HEK293 (cell line): ENCODE data around the gene TEPSIN.

Experiments
- AEBP2 ChIP-seq: fragments of 450-650 bp; formaldehyde crosslinking; IDR thresholded peaks from 2 replicates; pipeline ENCODE4 v1.5.1; 2016; ENCODE audit warnings: missing biosample characterization, missing genetic modification characterization, borderline replicate concordance
- ELK4 ChIP-seq: IDR thresholded peaks from 2 replicates; pipeline ENCODE4 v1.6.1; 2011; ENCODE audit warnings: mild to moderate bottlenecking, low read depth, low read length, borderline replicate concordance
- GLIS2 ChIP-seq: fragments of 450-650 bp; formaldehyde crosslinking; IDR thresholded peaks from 2 replicates; pipeline ENCODE4 v1.5.1; 2016; ENCODE audit warnings: missing biosample characterization, missing genetic modification characterization
- KLF1 ChIP-seq: fragments of 450-650 bp; formaldehyde crosslinking; IDR thresholded peaks from 2 replicates; pipeline ENCODE4 v1.5.1; 2016; ENCODE audit warnings: missing biosample characterization, missing genetic modification characterization
- KLF16 ChIP-seq: fragments of 450-650 bp; formaldehyde crosslinking; IDR thresholded peaks from 2 replicates; pipeline ENCODE4 v1.5.1; 2017; ENCODE audit warnings: missing biosample characterization, missing genetic modification characterization
- MEIS1 ChIP-seq: sonication (generic); formaldehyde crosslinking; IDR thresholded peaks from 2 replicates; pipeline ENCODE4 v1.8.1; 2022; ENCODE audit warnings: missing genetic modification reagents, mild to moderate bottlenecking, borderline replicate concordance
- MYNN ChIP-seq: fragments of 450-650 bp; formaldehyde crosslinking; IDR thresholded peaks from 2 replicates; pipeline ENCODE4 v1.5.1; 2016; ENCODE audit warnings: missing biosample characterization, missing genetic modification characterization, borderline replicate concordance
- OSR2 ChIP-seq: fragments of 450-650 bp; formaldehyde crosslinking; IDR thresholded peaks from 2 replicates; pipeline ENCODE4 v1.5.1; 2016; ENCODE audit warnings: missing biosample characterization, missing genetic modification characterization
- PATZ1 ChIP-seq: fragments of 450-650 bp; formaldehyde crosslinking; IDR thresholded peaks from 2 replicates; pipeline ENCODE4 v1.5.1; 2016; ENCODE audit warnings: missing biosample characterization, missing genetic modification characterization
- YY2 ChIP-seq: fragments of 450-650 bp; formaldehyde crosslinking; IDR thresholded peaks from 2 replicates; pipeline ENCODE4 v1.5.1; 2016; ENCODE audit warnings: missing biosample characterization, missing genetic modification characterization
- ZBTB21 ChIP-seq: fragments of 450-650 bp; formaldehyde crosslinking; IDR thresholded peaks from 2 replicates; pipeline ENCODE4 v1.5.1; 2017; ENCODE audit warnings: missing biosample characterization, missing genetic modification characterization
- ZBTB7A ChIP-seq: fragments of 450-650 bp; formaldehyde crosslinking; IDR thresholded peaks from 2 replicates; pipeline ENCODE4 v1.5.1; 2016; ENCODE audit warnings: low read depth, missing biosample characterization, missing genetic modification characterization
- ZEB2 ChIP-seq: fragments of 450-650 bp; formaldehyde crosslinking; IDR thresholded peaks from 2 replicates; pipeline ENCODE4 v1.5.1; 2016; ENCODE audit warnings: missing biosample characterization, missing genetic modification characterization
- ZFHX2 ChIP-seq: fragments of 450-650 bp; formaldehyde crosslinking; conservative IDR thresholded peaks from 2 replicates; pipeline ENCODE4 v1.5.1; 2016; ENCODE audit warnings: missing biosample characterization, missing genetic modification characterization
- ZFP69B ChIP-seq: fragments of 450-650 bp; formaldehyde crosslinking; IDR thresholded peaks from 2 replicates; pipeline ENCODE4 v1.5.1; 2016; ENCODE audit warnings: missing biosample characterization, missing genetic modification characterization
- ZNF114 ChIP-seq: fragments of 450-650 bp; formaldehyde crosslinking; IDR thresholded peaks from 2 replicates; pipeline ENCODE4 v1.5.0; 2017; ENCODE audit warnings: missing biosample characterization, missing genetic modification characterization
- ZNF174 ChIP-seq: fragments of 450-650 bp; formaldehyde crosslinking; IDR thresholded peaks from 2 replicates; pipeline ENCODE4 v1.5.0; 2017; ENCODE audit warnings: missing biosample characterization, mild to moderate bottlenecking, missing genetic modification characterization
- ZNF211 ChIP-seq: fragments of 450-650 bp; formaldehyde crosslinking; IDR thresholded peaks from 2 replicates; pipeline ENCODE4 v1.5.1; 2016; ENCODE audit warnings: low read depth, missing biosample characterization, missing genetic modification characterization
- ZNF335 ChIP-seq: fragments of 450-650 bp; formaldehyde crosslinking; conservative IDR thresholded peaks from 2 replicates; pipeline ENCODE4 v1.5.1; 2016; ENCODE audit warnings: missing biosample characterization, missing genetic modification characterization
- ZNF354C ChIP-seq: fragments of 450-650 bp; formaldehyde crosslinking; IDR thresholded peaks from 2 replicates; pipeline ENCODE4 v1.5.1; 2016; ENCODE audit warnings: missing biosample characterization, missing genetic modification characterization, low read depth, borderline replicate concordance
- ZNF423 ChIP-seq: fragments of 450-650 bp; formaldehyde crosslinking; IDR thresholded peaks from 2 replicates; pipeline ENCODE4 v1.5.1; 2016; ENCODE audit warnings: missing biosample characterization, missing genetic modification characterization
- ZNF510 ChIP-seq: fragments of 450-650 bp; formaldehyde crosslinking; IDR thresholded peaks from 2 replicates; pipeline ENCODE4 v1.5.1; 2018; ENCODE audit warnings: mild to moderate bottlenecking, missing genetic modification characterization, missing biosample characterization; ENCODE audit not compliant: insufficient replicate concordance
- ZNF513 ChIP-seq: fragments of 450-650 bp; IDR thresholded peaks from 2 replicates; pipeline ENCODE4 v1.5.1; 2018; ENCODE audit warnings: missing biosample characterization, missing genetic modification characterization
- ZNF544 ChIP-seq: fragments of 450-650 bp; formaldehyde crosslinking; IDR thresholded peaks from 2 replicates; pipeline ENCODE4 v1.5.0; 2017; ENCODE audit warnings: missing biosample characterization, missing genetic modification characterization
- ZNF561 ChIP-seq: fragments of 450-650 bp; IDR thresholded peaks from 2 replicates; pipeline ENCODE4 v1.5.1; 2018; ENCODE audit warnings: missing biosample characterization, missing genetic modification characterization, borderline replicate concordance
- ZNF596 ChIP-seq: fragments of 450-650 bp; IDR thresholded peaks from 2 replicates; pipeline ENCODE4 v1.5.0; 2018; ENCODE audit warnings: missing biosample characterization, mild to moderate bottlenecking, missing genetic modification characterization, moderate library complexity
- ZNF610 ChIP-seq: fragments of 450-650 bp; formaldehyde crosslinking; IDR thresholded peaks from 2 replicates; pipeline ENCODE4 v1.5.1; 2016; ENCODE audit warnings: missing biosample characterization, missing genetic modification characterization, borderline replicate concordance
- ZNF623 ChIP-seq: fragments of 450-650 bp; formaldehyde crosslinking; IDR thresholded peaks from 2 replicates; pipeline ENCODE4 v1.5.1; 2016; ENCODE audit warnings: missing biosample characterization, missing genetic modification characterization
- ZNF624 ChIP-seq: fragments of 450-650 bp; formaldehyde crosslinking; IDR thresholded peaks from 2 replicates; pipeline ENCODE4 v1.5.1; 2017; ENCODE audit warnings: missing biosample characterization, missing genetic modification characterization
- ZNF626 ChIP-seq: fragments of 450-650 bp; sonication (Bioruptor Pico); formaldehyde crosslinking; IDR thresholded peaks from 2 replicates; pipeline ENCODE4 v1.5.1; 2018; ENCODE audit warnings: missing biosample characterization, missing genetic modification characterization, inconsistent platforms
- ZNF629 ChIP-seq: fragments of 450-650 bp; formaldehyde crosslinking; IDR thresholded peaks from 2 replicates; pipeline ENCODE4 v1.5.1; 2017; ENCODE audit warnings: missing biosample characterization, missing genetic modification characterization
- ZNF658 ChIP-seq: fragments of 450-650 bp; formaldehyde crosslinking; IDR thresholded peaks from 2 replicates; pipeline ENCODE4; 2016; ENCODE audit warnings: missing biosample characterization, missing genetic modification characterization
- ZNF660 ChIP-seq: fragments of 450-650 bp; IDR thresholded peaks from 2 replicates; pipeline ENCODE4 v1.5.1; 2018; ENCODE audit warnings: missing biosample characterization, mild to moderate bottlenecking, missing genetic modification characterization
- ZSCAN23 ChIP-seq: fragments of 450-650 bp; formaldehyde crosslinking; IDR thresholded peaks from 2 replicates; pipeline ENCODE4 v1.5.1; 2016; ENCODE audit warnings: missing biosample characterization, missing genetic modification characterization
- ZSCAN5A ChIP-seq: fragments of 450-650 bp; formaldehyde crosslinking; IDR thresholded peaks from 2 replicates; pipeline ENCODE4 v1.5.1; 2016; ENCODE audit warnings: missing biosample characterization, missing genetic modification characterization

Gene TEPSIN

GRCh38 chr17:81254955-81255717 is 16.3 kb upstream of the TEPSIN start (continued):
- TF ChIP-seq ZNF510 (no peak), ZNF658 (tag by site-specific recombination) (no peak), ZFP69B (tag by site-specific recombination) (no peak), ZNF629 (0 out of 2 replicates have a peak, but pooled peaks have one; percentile 20), ZNF354C (tag by site-specific recombination) (no peak), ZSCAN5A (no peak), ZNF660 (tag by site-specific recombination) (no peak), GLIS2 (tag by site-specific recombination) (peak; percentile 83), AEBP2 (tag by site-specific recombination) (no peak), KLF16 (no peak), ELK4 (no peak), OSR2 (tag by site-specific recombination) (no peak), ZBTB7A (tag by site-specific recombination) (no peak), KLF1 (no peak), ZFHX2 (tag by site-specific recombination) (no peak), ZNF561 (tag by site-specific recombination) (no peak), MYNN (tag by site-specific recombination) (no peak), ZNF114 (no peak), PATZ1 (tag by site-specific recombination) (0 out of 2 replicates have a peak, but pooled peaks have one; percentile 33), ZSCAN23 (tag by site-specific recombination) (no peak), ZNF423 (peak; percentile 67; the same call in 1 of the 2 replicates), ZNF174 (tag by site-specific recombination) (no peak), ZNF513 (tag by site-specific recombination) (no peak), ZNF211 (tag by site-specific recombination) (no peak), ZNF335 (tag by site-specific recombination) (peak; percentile 21; the same call in 1 of the 2 replicates), ZNF626 (no peak), MEIS1 (CRISPR knock-in tag) (no peak), ZNF623 (tag by site-specific recombination) (no peak), ZNF544 (tag by site-specific recombination) (no peak), ZEB2 (tag by site-specific recombination) (no peak), ZNF610 (no peak), YY2 (tag by site-specific recombination) (no peak), ZNF596 (no peak), ZBTB21 (tag by site-specific recombination) (no peak), ZNF624 (tag by site-specific recombination) (no peak)
